Stimulated activated CD4-positive, alpha-beta T cell treated with anti-CD3 and anti-CD28 coated beads, Interleukin-1b, Interleukin-23, amount 100 ng/mL, for 4 hours (primary cell): Measurements from ENCODE around the gene CNTN4.

ENCODE experiments used
- DNase-seq, 2 donors: peaks; one replicate each; pipeline ENCODE4 v3.0.0-alpha.2; 2020; ENCODE audit warnings: low read depth in 2 of 2

CNTN4 gene

DNA sequence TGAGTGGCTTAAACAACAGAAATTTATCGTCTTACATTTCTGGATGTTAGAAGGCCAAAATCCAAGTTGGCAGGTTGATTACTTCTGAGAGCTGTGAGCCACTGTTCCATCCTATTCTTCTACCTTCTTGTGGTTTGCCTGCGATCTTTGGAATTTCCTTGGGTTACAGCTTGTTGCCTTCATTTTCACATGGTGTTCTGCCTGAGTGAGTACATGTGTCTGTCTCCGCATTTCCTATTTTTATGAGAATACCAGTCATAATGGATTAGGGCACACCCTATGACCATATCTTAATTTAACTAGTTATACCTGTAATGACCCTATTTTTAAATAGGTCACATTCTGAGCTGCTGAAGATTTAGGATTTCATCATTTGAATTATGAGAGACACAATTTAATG, 294.3 kb downstream of the CNTN4 start:
- no peak for DNase-seq

DNA sequence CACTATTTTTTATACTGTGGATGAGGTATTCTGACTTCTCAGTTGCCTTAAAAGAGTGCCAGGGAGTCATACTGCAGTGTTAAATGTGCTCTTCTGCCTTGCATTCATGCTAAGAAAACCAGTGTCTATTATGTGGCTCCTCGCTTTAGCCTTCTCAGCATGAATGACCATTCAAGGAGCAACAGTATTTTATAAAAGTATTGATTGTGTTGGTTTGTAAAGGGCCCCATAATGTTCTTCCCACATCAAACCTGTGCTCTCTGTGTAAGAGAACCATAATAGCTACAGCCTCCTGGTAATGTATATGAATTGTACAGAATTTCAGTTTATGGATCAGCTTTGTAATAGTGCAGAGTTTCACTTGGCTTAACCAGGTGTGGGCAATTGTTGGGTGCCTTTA, 316.4 kb downstream of the CNTN4 start:
- DNase-seq = no peak

DNA sequence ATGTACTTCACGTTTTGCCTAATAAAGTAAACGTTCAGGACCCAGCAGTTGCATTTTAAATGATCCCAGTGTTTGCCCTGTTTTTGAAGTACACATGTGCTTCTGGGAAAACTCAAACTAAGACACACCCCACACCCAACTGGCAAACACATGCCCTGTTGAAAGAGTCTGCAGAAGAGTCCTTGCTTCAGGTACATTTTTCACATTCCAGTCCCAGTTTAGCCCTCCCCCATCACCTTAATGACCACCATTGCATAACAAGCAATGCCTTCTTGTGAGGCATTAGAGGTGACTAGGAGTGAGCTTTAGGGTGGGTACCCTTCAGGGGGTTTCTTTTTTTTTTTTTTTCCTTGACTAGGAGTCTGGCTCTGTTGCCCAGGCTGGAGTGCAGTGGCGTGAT, 322.3 kb downstream of the CNTN4 start:
- DNase-seq = no peak

DNA sequence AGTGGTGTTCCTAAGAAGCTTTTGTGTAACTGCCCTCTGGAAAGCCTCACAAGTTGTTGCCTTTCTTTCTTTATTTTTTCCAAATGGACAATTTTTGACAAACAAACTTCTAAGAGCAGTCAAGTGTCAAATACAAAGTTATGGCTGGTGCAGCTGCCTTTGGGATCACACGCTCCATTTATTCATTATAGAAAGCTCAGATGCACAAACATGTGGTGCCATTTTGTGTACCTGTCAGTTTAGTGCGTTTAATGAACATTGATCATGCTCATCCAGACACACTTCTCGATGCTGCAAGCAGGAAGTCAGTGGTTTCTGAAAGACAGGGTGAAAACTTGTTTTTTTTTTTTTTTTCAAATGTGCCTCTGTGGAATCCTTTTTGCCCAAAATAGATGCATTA, 324.5 kb downstream of the CNTN4 start:
- DNase-seq = no peak

DNA sequence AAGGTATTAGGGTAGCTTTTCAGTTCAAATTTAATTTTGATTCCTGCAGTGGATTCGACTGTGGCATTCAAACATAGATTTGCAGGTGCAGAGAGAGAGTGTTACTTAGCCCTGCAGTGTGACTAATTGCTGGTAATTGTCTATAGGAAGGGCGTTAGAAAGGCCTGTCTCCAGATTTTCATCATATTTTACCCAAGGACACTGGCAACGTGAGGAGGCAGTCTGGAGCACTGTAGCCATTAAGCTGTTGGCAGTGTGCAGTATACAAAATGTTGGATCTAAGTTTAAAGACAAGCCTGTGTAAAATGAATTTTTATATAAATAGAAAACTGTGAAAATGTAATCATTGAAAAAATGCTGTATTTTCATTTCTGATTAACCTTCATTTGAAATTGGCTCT, 342.9 kb downstream of the CNTN4 start:
- DNase-seq = no peak

DNA sequence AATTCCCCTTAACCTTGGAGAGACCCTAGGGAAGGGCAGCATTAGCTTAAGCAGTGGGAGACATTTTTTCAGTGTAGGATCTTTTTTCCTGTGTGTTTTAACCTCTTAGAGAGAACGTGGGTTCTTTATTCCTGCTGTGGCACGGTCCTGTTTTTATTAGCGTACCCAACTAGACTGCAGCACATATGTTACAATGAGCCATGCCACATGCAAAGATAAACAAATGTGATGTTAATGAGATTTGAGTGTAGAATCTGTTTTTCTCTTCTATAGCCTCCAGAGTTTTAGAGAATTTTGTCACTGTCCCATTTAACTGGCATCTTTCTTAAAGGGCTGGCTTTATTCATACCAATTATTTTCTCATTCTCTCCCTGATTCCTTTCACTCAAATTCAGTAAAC, 347.5 kb downstream of the CNTN4 start:
- no peak for DNase-seq

DNA sequence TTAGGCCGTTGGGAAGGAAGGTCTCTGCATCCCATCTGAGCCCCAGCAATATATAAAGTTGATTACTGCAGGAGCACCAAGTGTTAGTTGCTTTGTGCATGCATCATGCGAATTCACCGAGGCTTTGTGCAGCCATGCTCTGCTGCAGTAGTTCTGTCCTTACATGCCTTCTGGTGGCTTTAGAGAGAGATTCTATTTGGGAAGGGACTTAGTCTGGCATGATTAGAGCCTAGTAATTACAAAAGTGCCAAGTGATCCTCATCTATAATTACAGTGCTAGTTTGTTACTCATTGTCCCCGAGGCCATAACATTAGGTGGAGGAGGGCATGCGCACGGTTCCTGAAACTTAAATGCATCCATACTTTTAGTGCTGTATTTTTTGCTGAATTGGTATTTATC, 353.6 kb downstream of the CNTN4 start:
- DNase-seq = no peak

DNA sequence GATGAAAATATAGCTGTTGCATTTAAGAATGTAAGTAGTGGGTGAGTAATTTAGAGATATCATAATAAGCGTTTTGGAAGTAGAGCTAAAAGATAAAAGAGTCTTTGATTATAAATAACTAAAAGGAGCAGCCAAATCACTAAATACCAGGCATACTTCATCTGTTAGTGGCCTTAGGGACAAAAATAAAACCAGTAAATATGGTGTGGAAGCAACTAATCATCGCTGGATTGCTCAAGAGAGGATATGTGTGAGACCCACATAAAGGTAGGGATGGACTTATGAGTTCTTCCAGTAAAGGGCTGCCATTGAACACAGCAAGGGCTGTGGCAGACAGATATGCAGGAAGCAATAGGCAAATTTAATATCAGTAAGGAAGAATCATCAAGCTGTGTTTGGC, 356.2 kb downstream of the CNTN4 start:
- no peak for DNase-seq

DNA sequence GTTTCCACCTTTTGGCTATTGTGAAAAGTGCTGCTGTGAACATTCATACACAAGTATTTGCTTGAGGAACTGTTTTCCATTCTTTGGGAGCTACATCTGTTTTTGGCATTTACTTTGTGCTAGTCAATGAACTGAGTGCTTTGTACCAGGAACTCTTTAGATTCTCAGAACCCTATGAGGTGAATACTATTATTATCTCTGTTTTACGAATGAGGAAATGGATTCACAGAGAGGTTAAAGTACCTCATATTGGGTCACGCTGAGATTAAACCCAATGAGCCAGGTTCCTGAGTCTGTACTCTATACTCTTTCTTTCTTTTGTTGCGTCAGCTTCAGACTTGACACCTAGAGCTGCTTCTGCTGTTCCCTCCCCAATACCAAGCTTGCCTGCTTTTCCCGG, 358.1 kb downstream of the CNTN4 start:
- DNase-seq = no peak

DNA sequence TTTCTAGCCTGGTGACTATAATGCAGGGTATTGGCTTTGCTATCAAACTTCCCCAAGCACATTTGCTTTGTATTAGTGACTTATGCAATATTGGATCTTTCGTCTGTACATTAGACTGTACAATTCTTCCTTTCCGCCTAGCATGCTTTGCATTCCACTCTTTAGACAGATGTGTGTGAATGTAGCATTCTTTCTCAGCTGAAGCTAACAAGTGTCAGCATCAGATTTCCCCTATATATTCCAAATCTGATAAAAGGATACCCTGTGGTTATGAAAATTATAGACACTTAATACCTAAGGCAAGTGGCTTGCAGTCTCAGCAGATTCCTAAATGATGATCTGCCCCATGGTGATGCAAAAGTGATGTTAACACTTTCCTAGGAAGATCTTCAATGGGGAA, 360.1 kb downstream of the CNTN4 start:
- DNase-seq = no peak

DNA sequence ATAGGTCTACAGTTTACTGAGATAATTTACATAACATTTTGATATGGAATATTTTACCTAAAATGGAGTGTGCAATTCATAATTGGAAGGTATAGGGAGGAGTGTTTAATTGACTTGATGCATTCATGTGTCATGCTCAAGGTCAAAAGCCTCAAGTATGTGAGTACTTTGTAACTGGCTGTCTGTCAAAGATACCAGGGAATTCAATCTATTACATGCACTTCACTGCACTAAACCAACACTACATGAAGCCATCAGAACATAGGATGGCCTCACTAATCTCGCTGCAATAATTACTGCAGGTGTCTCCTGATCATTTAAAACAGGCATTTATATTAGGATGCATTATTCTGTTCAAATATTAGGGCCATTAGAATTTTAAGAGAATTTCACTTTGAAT, 367.2 kb downstream of the CNTN4 start:
- no peak for DNase-seq

DNA sequence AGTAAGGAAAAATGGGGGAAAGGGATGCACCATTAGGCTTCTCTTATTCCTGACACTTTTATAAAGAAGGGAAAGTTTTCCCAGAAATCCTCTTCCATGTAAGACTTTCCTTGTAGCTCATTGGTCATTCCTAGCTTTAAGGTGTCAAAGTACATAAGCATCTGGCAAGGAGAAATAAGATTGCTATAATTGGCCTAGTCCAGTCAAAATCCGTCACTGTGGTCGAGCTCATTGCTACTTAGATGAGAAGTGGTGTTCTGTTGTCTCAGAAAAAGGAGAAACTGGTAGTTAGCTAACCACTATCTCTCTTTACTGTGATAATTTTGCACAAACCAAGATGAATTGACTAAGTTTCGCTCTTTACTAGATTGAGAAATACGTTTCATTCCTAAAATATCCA, 370.1 kb downstream of the CNTN4 start:
- no peak for DNase-seq

DNA sequence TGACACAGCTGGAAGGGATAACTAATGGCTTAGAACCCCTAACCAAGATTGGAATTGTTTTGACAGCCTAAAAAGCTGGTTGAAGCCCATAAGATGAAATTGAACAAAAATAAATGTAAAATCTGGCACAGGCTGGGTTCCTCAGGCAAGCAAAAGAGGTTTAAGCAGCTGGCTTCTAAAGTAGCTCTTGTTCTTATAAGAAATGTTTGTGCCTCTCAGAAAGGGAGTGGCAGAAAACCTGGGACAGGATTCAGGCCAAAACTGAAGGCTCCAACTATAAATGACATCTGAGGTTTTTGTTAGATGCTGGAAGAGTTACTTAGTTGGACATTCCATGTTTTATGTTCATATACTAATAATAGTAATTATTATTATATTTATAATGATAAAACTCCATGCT, 378.3 kb downstream of the CNTN4 start:
- no peak for DNase-seq

DNA sequence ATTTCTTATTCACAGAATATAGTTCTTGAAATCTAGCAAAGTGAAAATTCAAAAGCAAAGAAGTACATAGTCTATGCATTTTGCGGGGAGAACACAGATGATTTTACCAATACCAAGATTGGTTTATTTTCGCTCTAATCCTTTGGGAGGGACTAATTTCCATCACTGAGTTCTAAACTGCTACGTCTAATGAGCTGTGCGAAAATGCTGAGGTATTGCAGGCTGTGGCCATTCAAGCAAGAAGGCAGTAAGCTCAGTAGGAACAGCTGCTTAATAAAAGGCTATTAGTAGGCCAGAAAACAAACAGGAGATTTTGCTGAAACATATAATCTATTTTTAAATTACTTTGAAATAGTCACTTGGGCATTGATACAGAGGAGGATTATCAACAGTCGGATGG, 379.0 kb downstream of the CNTN4 start:
- DNase-seq = no peak

DNA sequence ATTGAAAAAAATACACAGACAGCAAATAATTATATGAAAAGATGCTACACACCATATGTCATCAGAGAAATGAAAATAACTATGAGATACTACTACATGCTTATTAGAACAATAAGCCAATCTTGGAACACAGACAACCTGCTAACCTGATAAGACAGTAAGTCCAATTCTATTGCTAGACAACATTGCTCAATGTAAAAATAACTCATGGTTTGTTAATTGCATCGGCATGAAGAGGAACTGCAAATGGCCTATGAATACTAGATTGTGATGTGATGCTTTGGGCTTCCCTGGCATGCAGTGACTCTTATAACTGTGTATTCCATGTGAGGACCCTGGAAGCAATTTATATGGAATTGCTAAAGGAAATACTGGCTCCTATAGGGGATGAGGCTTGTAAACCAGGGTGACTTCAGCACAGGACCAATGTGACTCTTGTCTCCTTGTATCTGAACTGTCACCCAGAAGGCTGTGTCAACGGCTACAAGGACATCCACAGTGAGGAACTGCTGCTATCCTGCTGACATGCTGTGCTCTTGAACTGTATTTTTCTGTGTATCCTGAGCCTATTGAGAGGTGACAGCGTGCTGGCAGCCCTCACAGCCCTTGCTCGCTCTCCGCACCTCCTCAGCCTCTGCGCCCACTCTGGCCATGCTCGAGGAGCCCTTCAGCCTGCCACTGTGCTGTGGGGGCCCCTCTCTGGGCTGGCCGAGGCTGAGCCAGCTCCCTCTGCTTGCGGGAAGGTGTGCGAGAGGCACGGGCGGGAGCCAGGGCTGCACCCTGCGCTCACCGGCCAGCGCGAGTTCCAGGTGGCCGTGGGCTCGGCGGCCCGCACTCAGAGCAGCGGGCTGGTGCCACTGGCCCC, 385.7 kb downstream of the CNTN4 start:
- no peak for DNase-seq

DNA sequence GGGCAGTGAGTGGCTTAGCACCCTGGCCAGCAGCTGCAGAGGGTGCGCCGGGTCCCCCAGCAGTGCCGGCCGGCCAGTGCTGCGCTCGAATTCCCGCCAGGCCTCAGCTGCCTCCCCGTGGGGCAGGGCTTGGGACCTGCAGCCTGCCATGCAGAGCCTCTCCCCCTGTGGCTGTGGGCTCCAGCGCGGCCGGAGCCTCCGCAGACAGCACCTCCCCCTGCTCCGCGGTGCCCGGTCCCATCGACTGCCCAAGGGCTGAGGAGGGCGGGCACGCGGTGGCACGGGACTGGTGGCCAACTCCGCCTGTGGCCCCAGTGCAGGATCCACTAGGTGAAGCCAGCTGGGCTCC, 386.3 kb downstream of the CNTN4 start:
- no peak for DNase-seq

DNA sequence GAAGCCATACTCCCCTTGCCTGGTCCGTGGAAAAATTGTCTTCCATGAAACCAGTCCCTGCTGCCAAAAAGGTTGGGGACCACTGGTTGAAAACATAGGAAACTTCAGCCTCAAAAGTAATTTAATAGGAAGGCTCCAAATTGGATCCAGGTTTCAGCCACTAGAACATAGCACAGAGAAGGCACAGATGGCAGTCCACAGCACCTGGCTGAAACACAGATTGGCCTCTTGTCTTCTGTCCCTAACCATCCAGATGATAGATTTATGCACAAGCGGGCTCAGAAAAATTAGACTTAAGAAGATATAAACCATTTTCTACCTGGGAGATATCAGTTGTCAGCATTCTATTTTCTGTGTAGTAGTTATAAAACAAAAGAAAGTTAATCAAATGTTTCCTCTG, 397.1 kb downstream of the CNTN4 start:
- no peak for DNase-seq

DNA sequence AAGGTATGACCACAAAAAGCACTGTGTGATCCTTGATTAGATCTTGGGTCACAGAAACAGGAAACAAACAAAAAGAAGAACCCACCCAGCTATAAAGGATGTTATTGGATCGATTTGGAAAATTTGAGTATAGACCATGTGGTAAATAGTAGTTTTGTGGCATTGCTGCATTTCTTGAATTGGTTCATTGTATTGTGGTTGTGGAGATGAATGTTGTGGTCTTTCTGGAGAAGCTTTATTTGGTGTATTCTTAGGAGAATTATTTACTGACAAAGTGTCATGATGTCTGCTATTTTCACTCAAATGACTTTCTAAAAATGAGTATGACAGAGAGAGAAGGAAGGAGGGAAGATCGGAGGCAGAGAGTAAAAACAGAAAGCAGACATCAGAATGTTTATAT, 406.2 kb downstream of the CNTN4 start:
- no peak for DNase-seq

DNA sequence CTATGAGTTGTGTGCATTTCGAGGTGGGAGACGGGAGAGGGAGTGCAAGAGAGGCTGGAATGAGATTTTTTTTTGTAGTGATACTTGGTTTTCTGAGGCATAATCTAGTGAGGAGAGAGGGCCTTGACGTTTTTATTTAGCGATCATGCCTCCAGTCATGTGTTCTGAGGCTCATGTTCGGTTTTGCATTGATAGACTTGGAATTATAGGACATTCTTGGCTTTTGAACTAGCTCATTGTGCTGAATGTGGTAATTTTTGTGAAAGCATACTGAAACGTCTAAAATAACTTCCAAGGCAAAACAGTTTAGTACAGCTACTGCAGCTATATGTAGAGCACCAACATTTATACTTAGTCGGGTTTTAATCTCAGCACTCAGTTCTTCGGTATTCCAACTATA, 408.1 kb downstream of the CNTN4 start:
- DNase-seq = no peak

DNA sequence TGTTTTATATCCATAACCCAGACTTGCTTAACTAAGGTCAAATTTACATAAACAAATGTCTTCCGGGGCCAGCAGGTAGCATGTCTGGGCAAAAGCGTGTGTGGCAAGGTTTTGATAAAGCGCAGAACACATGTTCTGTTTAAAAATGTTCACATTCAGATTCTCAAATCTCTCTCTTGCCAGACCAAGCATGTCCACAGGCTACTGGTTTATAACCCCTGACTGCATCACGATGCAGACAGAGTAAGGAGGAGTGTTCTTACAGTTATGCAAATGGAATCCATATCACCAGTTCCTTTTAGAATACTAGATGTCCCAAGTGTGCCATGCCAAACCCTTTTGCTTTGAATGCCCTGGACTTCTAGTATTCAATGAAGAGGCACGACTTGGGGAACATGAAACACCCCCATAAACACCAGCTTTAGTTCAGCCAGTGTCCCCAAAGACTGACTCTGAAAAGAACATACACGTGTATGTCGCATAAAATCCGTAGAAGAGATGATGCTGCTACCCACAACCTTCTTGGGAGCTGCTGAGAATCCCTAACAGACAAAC, 412.0 kb downstream of the CNTN4 start:
- no peak for DNase-seq

DNA sequence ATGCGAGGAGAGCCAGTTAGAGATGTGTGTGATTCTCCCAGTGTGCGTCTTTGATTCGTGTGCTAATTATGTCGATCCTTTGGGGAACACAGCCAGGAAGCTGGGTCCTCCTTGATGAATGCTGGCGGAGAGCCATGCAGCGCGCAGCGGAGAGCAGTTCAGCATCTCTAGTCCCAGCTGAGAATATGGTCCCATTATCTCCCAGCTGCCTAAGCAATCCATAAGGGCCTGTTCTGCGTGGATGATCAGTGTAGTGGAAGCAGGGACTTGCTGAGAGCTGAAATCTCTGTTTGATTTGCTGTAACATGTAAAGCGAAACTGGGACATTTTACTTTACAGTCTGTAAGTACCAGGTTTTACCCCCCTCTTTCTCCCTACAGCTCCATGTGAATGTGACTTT, 412.7 kb downstream of the CNTN4 start:
- no peak for DNase-seq

DNA sequence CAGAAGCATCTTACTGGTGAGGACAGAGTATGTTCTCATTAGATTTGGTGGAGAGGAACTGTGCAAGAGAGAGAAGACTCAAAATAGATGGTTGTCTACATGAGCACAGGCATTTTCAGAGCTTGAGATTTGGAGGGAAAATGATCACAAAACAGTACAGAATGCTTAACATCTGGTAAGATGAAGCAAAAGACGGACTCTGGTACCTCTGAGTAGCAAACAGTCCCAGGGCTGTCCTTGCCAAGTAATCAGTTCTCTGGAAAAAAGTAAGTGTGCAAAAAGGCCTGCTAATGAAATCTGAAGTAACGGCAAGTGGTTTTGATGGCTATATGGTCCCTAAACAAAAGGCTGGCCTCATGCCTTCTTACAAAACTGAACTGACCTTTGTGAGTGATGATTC, 414.2 kb downstream of the CNTN4 start:
- no peak for DNase-seq

DNA sequence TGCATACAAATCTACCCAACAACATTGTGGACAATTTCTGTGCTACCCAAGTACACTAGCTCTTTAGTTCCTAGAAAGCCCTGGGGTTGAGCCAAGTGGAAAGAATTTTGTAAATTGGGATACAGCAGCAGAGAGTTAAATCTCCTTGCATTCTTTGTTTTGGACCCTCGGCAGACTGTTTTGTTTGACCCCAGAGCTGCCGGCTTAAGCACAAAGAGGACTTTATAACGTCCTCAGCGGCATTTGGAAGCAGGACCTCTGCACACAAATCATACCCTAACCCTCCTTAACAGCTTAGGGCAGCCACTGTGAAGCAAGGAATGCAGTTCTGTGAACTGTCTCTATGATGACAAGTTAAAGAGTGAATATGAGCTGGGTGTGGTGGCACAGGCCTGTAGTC, 415.3 kb downstream of the CNTN4 start:
- no peak for DNase-seq
